Stimulated activated CD4-positive, alpha-beta T cell treated with anti-CD3 and anti-CD28 coated beads, Interleukin-1b, Interleukin-23, amount 100 ng/mL, for 24 hours (primary cell): ENCODE data around the gene ZNF134.

Source experiments
- DNase-seq, 4 experiments: peaks; one replicate each; pipeline ENCODE4 v3.0.0-alpha.2; 2020; ENCODE audit warnings: low read depth in 4 of 4, low spot score in 1 of 4

The ZNF134 gene

DNA sequence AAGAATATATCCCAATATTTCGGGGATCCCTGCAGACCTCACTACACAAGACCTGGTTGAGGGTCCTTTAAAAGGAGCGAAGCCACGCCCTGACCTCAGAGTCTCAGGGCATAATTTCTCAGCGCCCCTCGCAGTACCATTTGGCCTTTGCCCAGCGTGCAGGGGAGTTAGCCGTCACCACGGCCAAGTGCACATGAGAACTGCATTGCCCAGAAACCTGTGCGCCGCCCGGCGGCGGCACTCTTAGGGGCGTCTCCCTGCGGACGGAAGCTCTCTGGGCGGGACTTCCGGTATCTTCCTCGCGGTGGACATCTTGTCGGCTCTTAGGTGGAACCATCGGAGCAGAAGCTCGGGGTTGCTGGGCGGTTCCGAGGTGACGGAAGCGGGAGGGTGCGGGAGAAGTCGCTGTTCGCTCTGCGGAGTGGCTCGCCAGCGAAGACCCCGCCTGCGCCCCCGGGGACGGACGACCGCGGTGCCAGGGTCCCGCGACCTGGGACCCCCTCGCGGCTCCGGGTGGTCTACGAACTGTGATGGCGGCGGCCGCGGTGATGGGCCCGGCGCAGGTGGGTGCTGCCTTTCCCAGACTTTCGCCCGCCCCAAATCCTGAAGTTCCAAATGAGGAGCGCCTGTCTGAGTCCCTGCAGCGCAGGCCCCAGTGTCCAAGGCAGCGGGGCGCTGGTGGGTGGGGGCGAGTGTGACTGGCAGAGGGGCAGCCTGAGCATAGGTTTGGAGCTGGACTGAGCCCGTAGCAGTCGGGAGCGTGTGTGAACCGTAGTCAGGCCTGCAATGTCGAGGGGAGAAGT, at the start of gene ZNF134:
ZNF134 (plus strand) TSS at position 302 of the 803 bp plus-strand sequence. CDS start 5,227 bp downstream, outside the sequence.
- DNase-seq, result peak; percentile 78 to 82 (median 80)

DNA sequence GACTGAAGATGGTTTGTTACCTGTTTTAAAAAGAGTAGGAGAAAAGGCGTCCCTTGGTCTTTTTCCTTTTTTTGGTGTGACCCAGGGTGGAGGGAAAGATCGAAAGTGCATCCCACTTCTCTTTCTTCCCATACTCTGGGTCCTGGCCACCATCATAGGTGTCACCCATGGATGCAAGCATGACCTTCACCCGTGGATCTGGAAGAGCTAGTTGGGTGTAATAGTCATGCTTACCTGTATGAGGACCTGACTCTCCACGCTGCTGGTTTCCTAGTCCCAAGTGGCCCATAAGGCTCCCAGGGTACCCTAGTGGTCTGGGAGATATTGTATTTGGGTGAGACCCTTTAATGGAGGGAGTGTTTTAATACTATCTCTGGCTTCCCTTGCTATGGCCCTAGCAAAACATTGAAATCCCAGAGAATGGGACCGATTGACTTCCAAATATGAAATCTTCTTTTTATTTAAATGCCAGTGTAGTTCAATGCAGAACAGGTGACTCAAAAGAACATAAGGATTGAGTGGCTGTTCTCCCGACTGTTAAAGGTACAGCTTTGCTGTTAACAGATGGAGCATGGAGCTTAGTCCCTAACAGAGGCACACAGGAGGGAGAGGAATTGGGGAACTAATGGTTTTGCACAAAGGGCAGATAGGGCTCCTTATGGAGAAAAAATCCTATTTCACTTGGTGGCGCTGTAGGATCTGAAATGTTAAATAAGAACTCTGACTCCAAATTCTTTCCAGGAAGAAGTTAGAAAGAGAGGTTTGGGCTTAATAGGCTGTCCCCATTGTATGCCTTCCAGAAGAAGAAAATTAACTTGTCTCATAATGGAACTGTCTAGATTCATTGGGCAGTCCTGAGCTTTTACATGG, 47.4 kb upstream of the ZNF134 start:
- no peak for DNase-seq

DNA sequence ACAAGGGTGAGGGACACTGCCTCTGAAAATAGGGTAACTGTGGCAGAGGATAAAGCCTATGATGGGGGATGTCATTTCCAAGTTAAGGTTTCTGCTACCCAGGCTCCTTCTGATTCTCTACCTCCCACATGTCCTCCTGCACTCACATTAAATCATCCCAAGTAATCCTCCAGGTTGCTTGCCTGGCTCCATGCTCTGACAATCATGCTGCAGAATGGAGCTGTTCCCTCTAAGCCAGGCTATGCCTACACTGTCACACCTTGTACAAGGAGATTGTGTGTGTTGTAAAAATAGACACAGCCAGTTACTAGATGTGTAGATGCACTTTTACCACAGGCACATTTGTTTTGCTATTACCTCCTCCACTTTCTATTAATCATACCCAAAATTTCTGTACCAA, 43.3 kb upstream of the ZNF134 start:
- no peak for DNase-seq

DNA sequence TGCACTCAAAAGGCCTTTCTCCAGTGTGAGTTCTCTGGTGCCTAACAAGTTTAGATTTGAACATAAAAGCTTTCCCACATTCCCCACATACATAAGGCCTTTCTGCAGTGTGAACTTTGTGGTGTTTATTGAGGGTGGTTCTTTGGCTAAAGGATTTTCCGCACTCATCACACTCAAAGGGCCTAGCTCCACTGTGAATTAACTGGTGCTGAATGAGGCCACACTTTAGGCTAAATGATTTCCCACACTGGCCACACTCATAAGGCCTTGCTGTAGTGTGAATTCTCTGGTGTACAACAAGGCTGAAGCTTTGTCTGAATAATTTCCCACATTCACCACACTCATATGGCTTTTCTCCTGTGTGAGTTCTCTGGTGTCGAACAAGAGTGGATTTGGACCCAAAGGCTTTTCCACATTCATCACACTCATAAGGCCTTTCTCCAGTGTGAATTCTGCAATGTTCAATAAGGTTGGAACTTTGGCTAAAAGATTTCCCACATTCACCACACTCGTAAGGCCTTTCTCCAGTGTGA, 41.6 kb upstream of the ZNF134 start:
- no peak for DNase-seq

DNA sequence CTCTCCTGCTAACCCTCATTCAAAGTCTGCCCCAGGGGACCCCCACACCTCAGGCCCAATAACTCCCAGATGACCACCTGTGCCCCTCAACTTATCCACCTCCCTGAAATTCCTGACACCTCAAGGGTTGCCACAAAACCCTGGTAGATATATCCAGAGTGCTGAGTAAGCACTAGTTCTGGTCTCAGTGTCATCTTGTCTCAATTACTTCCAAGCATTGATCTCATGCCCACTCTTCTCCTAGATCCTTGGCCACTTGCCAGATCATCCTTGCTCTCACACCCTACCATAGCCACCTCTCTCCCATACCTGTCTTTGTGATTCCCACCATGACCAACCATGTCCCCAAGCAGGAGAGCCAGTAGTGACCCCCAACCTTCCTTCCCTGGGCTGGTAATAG, 37.4 kb upstream of the ZNF134 start:
- no peak for DNase-seq

DNA sequence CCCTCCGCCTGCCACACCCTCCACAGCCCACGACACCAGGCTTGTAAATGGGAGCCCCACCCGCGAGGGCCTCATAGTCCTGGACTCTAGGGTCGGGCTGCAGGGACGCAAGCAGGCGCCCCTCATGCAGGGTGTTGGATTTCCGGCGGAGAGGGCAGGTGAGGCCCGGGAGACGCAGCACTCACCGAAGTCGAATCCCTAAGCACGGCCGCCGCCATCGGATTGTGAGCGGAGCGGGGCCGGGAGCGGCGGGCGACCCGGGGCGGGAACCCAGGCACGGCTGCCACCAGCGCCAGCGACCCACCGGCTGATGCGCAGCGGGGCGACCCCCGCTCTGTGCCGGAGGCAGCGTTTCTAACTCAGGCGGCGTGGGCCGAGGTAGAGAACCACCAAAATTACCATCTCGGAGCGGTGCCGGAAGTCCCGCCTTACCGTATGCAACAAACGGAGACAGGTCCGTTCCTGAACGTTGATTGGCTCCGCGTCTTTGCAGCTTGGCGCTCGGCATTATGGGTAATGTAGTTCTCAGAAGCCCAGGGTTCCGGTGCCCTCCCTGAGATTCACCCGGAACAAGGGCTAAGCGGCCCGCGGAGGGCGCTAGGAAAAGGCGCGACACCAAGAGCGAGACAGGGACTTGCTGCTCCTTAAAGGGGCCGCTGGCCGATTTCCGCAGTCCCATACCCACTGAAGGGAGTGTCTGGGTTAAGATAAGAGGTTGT, 35.4 kb upstream of the ZNF134 start, which contains the start of gene ZNF416:
ZNF416 (minus strand) TSS at position 425 of the 719 bp plus-strand sequence; CDS start at position 218, 207 bp downstream.
- DNase-seq, result peak; percentile 76 to 92 (median 88)

DNA sequence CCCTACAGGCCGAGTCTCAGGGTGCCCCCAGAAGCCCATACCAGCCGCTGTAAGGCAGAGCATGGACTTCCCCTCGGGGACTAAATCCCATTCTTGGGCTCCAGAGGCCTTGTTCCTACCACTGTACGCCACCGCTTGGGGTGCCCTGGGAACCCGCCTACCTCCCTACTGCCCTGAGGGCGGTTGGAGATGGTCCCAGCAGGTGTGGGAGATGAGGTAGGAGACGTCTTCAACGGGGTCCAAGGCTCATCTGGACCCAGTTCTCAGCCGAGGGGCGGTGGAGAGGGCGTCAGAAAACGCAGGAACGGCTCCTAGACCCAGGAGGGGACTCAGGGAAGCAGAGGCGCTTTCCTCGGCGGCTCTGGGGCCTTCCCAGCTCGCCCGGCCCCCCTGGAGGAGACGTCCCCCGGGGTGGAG, 30.9 kb upstream of the ZNF134 start:
- no peak for DNase-seq

DNA sequence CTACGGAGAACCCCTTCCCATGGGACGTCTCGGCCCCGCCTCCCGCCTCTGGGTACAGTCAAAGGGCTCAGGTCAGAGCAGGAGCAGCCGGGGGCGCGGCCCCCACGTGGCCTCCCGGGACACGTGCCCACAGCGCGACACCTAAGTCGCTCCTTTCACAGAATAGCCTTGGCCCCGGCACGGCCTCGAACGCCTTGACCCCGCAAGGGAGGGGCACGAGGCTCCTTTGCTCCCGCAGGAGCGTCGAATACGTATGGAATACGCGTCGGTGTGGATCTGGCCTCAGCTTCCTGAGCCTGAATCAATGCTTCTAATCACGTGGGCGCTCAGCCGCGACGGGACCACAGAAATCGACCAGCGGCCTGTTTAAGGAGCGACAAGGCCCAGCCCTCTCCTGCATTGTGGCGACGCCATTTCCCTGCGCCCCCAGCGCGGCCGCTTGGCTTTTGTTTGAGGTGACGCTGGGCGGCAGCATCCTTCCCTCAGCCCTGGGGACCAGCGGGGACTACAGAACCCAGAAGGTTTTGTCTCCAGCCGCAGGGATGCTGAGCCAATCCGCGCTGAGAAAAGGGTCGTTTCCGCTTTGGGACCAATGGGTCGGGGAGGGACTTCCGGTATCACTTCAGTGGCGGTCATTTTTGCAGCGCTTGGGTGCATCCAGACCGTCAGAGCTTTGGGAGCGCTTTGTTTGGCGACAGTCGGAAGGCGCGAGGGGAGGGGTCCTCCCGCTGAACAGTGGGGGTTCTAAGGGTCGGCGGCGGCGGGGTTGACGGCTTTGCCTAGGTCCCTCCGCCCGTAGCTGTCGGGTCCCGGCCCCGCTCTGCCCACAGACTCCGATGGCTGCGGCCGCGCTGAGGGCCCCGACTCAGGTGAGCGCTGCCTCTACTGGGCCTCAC, 30.3 kb upstream of the ZNF134 start, which contains the start of gene ZIK1:
ZIK1 (plus strand) TSS at position 625 of the 896 bp plus-strand sequence; CDS start at position 837, 212 bp downstream.
- DNase-seq, result peak; percentile 59 to 77 (median 72)

DNA sequence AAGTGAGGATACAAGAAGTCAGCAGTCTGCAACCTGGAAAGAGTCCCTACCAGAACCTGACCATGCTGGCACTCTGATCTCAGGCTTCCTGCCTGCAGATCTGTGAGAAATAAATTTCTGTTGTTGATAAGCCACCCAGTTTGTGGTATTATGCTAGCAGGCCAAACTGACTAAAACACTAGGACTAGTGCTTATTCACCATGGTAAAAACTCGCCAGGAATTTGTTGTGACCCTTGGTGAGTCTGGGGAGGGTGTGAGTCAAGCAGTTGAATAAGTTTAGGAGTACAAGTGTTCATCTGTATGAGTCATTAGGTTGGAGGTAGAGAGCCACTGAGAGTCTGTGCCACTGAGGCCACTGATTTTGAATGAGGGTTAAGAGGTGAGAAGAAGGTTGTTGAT, 26.5 kb upstream of the ZNF134 start:
- DNase-seq, result no peak

DNA sequence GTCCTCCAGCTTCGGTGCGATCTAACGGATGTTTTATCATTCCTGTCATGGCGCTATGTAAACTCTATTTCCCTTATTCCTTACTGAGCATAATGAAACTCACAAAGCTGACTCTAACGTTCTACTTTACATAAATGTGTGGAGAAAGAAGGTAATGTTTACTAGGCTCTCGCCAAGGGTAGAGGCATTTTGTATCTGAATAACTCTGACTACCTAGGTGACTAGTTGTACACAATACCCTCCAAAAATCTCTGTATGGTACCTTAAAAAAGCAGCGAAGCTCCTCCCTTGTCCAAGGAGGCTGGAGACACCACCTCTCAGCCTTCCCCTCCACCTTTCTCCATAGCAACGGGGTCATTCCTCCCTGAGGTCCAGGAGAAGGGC, 14.7 kb upstream of the ZNF134 start:
- no peak for DNase-seq

DNA sequence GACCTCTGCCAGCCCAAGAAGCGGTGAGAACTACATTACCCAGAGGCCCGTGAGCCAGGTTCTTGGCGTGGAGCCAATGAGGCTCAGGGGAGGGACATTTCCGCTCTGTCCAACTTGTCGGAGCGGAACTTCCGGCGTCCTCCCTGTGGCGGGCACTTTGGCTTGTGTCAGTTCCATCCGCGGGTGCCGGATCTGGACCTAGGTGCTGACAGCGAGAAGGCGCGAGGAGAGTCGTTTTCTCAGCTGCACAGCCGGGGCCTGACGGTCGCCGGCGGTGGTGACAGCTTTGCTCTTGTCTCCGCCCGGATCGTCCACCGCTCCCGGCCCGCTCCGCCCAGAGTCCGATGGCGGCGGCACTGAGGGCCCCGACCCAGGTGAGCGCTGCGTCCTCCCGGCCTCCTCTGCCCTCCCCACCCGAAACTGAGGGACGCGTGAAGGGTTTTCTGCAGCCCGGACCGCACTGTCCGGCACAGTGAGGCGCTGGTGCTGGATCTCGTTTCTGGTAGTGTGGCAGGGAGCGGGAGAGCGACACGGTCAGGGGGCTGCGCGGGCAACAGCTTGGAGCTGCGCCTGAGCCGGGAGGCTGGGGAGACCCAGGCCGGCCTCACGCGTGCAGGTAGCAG, 14.2 kb upstream of the ZNF134 start, which contains the start of gene ZNF530:
ZNF530 (plus strand) TSS at position 125 of the 623 bp plus-strand sequence. CDS start 4,461 bp downstream, outside the sequence.
- DNase-seq, result peak; percentile 81 to 86 (median 84)

DNA sequence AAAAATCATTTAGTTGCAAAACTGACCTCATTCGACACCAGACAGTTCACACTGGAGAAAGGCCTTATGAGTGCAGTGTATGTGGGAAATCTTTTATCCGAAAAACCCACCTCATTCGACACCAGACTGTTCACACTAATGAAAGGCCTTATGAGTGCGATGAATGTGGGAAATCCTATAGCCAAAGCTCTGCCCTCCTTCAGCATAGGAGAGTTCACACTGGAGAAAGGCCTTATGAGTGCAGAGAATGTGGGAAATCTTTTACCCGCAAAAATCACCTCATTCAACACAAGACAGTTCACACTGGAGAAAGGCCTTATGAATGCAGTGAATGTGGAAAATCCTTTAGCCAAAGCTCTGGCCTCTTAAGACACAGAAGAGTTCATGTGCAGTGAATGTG, 7.1 kb upstream of the ZNF134 start:
- DNase-seq, result no peak

DNA sequence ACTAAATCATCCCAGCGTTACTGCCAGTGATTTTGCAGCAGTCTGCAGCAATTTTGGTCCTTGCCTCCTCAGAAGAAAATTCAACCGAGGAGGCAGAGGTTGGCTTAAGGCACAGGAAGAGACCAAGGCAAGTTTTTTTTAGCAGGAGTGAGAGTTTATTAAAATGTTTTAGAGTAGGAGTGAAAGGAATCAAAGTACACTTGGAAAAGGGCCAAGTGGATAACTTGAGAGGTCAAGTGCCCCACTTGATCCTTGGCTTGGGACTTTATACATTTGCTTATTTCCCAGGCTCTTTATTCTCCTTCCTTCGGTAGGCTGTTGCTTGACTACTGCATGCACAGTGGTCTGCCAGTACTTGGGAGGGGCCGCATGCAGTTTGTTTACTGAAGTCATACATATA, 2.9 kb upstream of the ZNF134 start:
- no peak for DNase-seq

DNA sequence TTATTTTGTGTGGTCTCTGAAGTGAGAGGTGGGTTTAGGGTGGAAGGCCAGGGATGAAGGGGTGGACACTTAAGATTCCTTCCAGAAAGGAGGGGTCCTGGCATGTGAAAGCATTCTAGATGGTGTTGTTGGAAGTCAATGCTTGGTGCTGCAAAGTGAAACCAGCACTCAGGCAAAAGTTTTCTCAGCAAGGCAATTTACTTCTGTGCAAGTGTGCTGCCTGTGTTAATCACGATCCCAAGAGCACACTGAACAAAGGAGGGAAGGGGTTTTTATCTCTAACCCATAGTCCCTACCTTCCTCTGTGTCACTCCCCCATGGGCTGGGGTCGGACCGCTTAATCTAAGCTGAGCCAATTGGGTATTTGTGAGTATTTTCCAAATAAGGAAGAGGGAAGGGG, 1.3 kb downstream of the ZNF134 start:
- DNase-seq, result no peak

DNA sequence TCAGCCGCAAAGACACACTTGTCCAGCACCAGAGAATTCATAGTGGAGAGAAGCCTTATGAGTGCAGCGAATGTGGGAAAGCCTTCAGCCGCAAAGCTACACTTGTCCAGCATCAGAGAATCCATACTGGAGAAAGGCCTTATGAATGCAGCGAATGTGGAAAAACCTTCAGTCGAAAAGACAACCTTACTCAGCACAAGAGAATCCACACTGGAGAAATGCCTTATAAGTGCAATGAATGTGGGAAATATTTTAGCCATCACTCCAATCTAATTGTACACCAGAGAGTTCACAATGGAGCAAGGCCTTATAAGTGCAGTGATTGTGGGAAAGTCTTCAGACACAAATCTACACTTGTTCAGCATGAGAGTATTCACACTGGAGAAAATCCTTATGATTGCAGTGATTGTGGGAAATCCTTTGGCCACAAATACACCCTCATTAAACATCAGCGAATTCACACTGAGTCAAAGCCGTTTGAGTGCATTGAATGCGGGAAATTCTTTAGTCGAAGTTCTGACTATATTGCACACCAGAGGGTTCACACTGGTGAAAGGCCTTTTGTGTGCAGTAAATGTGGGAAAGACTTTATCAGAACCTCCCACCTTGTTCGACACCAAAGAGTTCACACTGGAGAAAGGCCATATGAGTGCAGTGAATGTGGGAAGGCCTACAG, 6.8 kb downstream of the ZNF134 start:
- DNase-seq, result no peak

DNA sequence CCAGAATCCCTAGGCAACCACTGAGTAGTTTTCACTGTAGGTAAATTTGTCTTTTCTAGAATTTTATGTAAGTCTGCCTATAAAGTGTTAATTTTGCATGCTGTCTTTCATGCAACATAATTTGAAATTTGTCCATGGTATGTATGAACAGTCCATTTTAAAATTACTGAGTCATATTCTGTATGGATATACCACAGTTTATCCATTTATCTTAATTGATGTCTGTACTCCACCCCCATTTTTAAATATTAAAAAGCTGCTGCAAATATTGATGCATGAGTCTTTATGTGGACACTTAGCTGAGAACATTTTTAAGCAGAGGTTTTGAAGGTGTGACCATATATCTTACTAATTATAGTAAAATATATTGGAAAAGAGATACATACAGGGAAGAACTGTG, 9.0 kb downstream of the ZNF134 start:
- no peak for DNase-seq

DNA sequence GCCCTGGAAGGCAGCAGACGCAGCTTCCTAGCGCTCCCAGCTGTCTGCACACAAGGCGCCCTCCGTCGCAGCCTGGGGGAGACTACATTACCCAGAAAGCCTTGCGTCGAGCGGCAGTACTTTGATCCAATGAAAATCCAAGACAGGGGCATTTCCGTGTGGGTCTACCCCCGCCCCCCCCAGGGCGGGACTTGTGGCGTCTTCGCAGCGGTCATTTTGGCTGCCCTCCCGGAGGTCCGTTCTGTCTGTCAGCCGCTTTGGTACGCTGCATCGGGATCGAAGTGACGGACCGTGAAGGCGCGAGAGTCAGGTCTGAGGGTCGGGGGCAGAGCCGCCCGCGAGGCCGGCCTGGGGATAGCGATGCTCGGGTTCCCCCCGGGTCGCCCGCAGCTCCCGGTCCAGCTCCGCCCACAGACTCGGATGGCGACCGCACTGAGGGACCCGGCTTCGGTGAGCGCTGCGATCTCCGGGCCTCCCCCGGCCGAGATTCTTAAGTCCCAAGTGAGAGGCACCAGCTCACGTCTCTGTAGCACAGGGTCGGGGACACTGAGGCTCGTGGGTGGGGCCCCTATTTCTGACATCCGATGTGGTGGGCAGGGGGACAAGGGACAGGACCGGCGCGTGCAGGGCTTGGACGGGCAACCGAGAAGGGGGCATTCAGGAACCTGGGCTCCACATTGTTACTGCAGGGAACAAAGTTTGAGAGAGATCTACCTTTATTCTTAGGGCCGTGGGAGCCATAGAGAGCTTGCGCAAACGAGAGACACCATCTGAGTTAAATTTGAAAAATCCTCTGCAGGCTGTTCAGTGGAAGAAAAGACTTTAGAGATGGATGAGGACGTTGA, 19.2 kb downstream of the ZNF134 start, which contains the start of gene ZNF211:
ZNF211 (plus strand) TSS at position 182 of the 845 bp plus-strand sequence; CDS start at position 361, 179 bp downstream.
- peak; percentile 57 to 79 (median 66) for DNase-seq

DNA sequence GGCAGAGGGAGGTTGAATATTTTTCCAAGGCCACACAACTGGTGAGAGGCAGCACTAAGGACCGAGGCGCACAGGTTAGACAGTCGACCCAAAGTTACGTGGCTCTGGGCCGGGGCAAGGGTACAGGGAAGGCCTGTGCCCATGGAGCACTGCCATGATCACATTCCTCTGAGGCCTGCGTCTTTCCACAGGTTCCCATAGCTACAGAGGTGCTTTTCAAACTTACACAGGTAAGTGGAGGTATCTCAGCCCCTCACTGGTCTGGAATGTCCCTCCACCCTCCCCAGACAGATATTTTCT, 19.7 kb downstream of the ZNF134 start:
- DNase-seq, result no peak
